SKM-1 treated with dmso at 0.1 percent for 144 hours (cell line): ENCODE measurements around the gene FAIM2.

Experiments
- DNase-seq: peaks from one replicate; lab custom pipeline; 2025; ENCODE audit not compliant: unreplicated experiment; lab: John Stamatoyannopoulos, UW

The FAIM2 gene

GRCh38 chr12:49827401-49828099 lies 76.2 kb downstream of the FAIM2 start:
- DNase-seq, result peak; percentile 3

GRCh38 chr12:49827051-49827400 lies 76.7 kb downstream of the FAIM2 start:
- DNase-seq, result no peak

GRCh38 chr12:49825971-49826421 lies 77.7 kb downstream of the FAIM2 start:
- DNase-seq, result no peak

GRCh38 chr12:49825360-49825970 lies 78.2 kb downstream of the FAIM2 start:
- DNase-seq, result peak; percentile 9

- peak; percentile 64 for DNase-seq
Observed at GRCh38 chr12:49824895-49825294, 78.8 kb downstream of the FAIM2 start.

- DNase-seq, result no peak
Observed at GRCh38 chr12:49824416-49824815, 79.3 kb downstream of the FAIM2 start.

GRCh38 chr12:49823951-49824350 lies 79.7 kb downstream of the FAIM2 start:
- DNase-seq, result no peak

GRCh38 chr12:49823350-49823749 lies 80.3 kb downstream of the FAIM2 start:
- DNase-seq, result no peak

- DNase-seq, result no peak
Observed at GRCh38 chr12:49821373-49822287, 82.1 kb downstream of the FAIM2 start.

- no peak for DNase-seq
Observed at GRCh38 chr12:49819786-49820185, 83.9 kb downstream of the FAIM2 start.

GRCh38 chr12:49818241-49818895 lies 85.3 kb downstream of the FAIM2 start:
- DNase-seq, result no peak
